ENCODE data around the gene FAM83E. TPM values are rescaled to one million over a fixed set of nuclear protein-coding genes. Genes with fewer than 3 reads are reported as not detected.
A peak's percentile ranks its signal among the peaks of the same experiment; 100 is the strongest.

FAM83E gene
- total RNA-seq, 6 experiments from 2014 or later = 0.22 to 0.37 TPM; not detected in 4

- 59% methylated on average over 5 of the region's 19 CpGs for WGBS (ENCODE audit: insufficient coverage, low coverage, low lambda C conversion rate, missing lambda C conversion rate)
- Histone ChIP-seq H3K4me3 (no peak overlapping the region), H3K36me3 (peaks cover 0 to 28% (median 16%) of the 10 kb centered on the region in 4 donors), H3K27ac (no peak overlapping the region), H3K4me1 (peaks cover 0 to 26% (median 11%) of the 10 kb centered on the region in 4 donors), H3K27me3 (no peaks in the 10 kb centered on the region), H3K9me3 (no peaks in the 10 kb centered on the region)
- TF ChIP-seq POLR2A (IDR thresholded peaks at IDR 0.05) (no peak), CTCF (IDR thresholded peaks at IDR 0.05) (no peak)
- ATAC-seq (no peak), DNase-seq (no peak)
- intact Hi-C loops (cut with DNase I) = no loop called here
Measured at GRCh38 chr19:48615231-48616040, 560 bp upstream of the FAM83E start.

- Histone ChIP-seq H3K9me3 (no peaks in the 10 kb centered on the region), H3K27ac (no peak overlapping the region), H3K4me3 (no peak overlapping the region), H3K36me3 (peaks cover 0 to 28% (median 16%) of the 10 kb centered on the region in 4 donors), H3K4me1 (peaks cover 0 to 21% (median 8%) of the 10 kb centered on the region in 4 donors), H3K27me3 (no peaks in the 10 kb centered on the region)
- no peak for ATAC-seq
- no peak for DNase-seq
- intact Hi-C loops (cut with DNase I) = no loop called here
- TF ChIP-seq CTCF (IDR thresholded peaks at IDR 0.05) = no peak
- no peak for TF ChIP-seq POLR2A (IDR thresholded peaks at IDR 0.05)
- 67% methylated on average over 9 of the region's 13 CpGs for WGBS (ENCODE audit: insufficient coverage, low coverage, low lambda C conversion rate, missing lambda C conversion rate)
Measured at GRCh38 chr19:48613852-48614435, 932 bp downstream of the FAM83E start.

GRCh38 chr19:48613024-48613851 lies 1.6 kb downstream of the FAM83E start:
- Histone ChIP-seq H3K36me3 (peaks cover 0 to 28% (median 16%) of the 10 kb centered on the region in 4 donors), H3K9me3 (no peaks in the 10 kb centered on the region), H3K4me1 (peaks cover 0 to 20% (median 7%) of the 10 kb centered on the region in 4 donors), H3K27ac (no peak overlapping the region), H3K4me3 (no peak overlapping the region), H3K27me3 (no peaks in the 10 kb centered on the region)
- intact Hi-C loops (cut with DNase I) = no loop called here
- 57% methylated on average over 5 of the region's 39 CpGs for WGBS (ENCODE audit: insufficient coverage, low coverage, low lambda C conversion rate, missing lambda C conversion rate)
- no peak for TF ChIP-seq CTCF (IDR thresholded peaks at IDR 0.05)
- no peak for TF ChIP-seq POLR2A (IDR thresholded peaks at IDR 0.05)
- peak; percentile 53 to 82 (median 64) for ATAC-seq
- DNase-seq = peak in 1 of 3 donors; percentile 68

GRCh38 chr19:48611872-48612271 lies 3.0 kb downstream of the FAM83E start:
- no peak for DNase-seq
- 100% methylated on average over 2 of the region's 14 CpGs for WGBS (ENCODE audit: insufficient coverage, low coverage, low lambda C conversion rate, missing lambda C conversion rate)
- TF ChIP-seq POLR2A (IDR thresholded peaks at IDR 0.05) = no peak
- no peak for TF ChIP-seq CTCF (IDR thresholded peaks at IDR 0.05)

More at GRCh38 chr19:48611872-48612271, 3.0 kb downstream of the FAM83E start:
- H3K27me3 ChIP-seq = no peaks in the 10 kb centered on the region
- no peak for ATAC-seq
- intact Hi-C loops (cut with DNase I) = no loop called here
- peaks cover 0 to 6% (median under 1%) of the 10 kb centered on the region in 4 donors for H3K4me1 ChIP-seq
- H3K4me3 ChIP-seq = no peak overlapping the region
- H3K9me3 ChIP-seq = no peaks in the 10 kb centered on the region
- H3K27ac ChIP-seq = no peak overlapping the region
- peaks cover 0 to 20% (median 14%) of the 10 kb centered on the region in 4 donors for H3K36me3 ChIP-seq

Data from right lobe of liver (tissue), 6 donors.